HEK293 (cell line): ENCODE results near the gene DISP3.

Source experiments
- CTCF ChIA-PET: fragments of 350-600 bp; formaldehyde crosslinking; extraction: SDS; loops from one replicate; lab custom pipeline; 2021; ENCODE audit warnings: antibody characterized with exemption; lab: Yijun Ruan, JAX
- POLR2A ChIA-PET: fragments of 300-600 bp; formaldehyde crosslinking; extraction: SDS; loops from one replicate; lab custom pipeline; 2020; ENCODE audit warnings: antibody characterized with exemption, inconsistent platforms; lab: Yijun Ruan, JAX
- H3K27ac ChIP-seq: fragments of 200-500 bp; sonication (Bioruptor generic); 2 replicates; pipeline ENCODE4 v1.5.1; 2014; ENCODE audit warnings: low read depth, low read length, control low read depth, inconsistent platforms; ENCODE audit errors: extremely low read depth
- H3K36me3 ChIP-seq, 2 experiments: fragments of 200-500 bp in 1 of 2; sonication (Bioruptor generic) in 1 of 2; 1 replicate in 1 of 2; 2 replicates in 1 of 2; pipeline ENCODE4 v1.5.1; 2014 to 2017; ENCODE audit warnings: inconsistent platforms in 2 of 2, low read length in 2 of 2; ENCODE audit not compliant: control insufficient read depth in 2 of 2, insufficient read depth in 1 of 2
- H3K4me1 ChIP-seq: fragments of 200-500 bp; sonication (Bioruptor generic); 2 replicates; pipeline ENCODE4 v1.5.1; 2014; ENCODE audit warnings: mild to moderate bottlenecking, low read length, inconsistent platforms; ENCODE audit not compliant: control insufficient read depth, insufficient read depth
- H3K4me3 ChIP-seq: 2 replicates; pipeline ENCODE4 v1.5.1; 2011; ENCODE audit warnings: low read depth, mild to moderate bottlenecking, control low read depth, low read length, moderate library complexity
- H3K9me3 ChIP-seq: fragments of 200-500 bp; sonication (Bioruptor generic); 2 replicates; pipeline ENCODE4 v1.5.1; 2014; ENCODE audit warnings: low read depth, low read length, inconsistent platforms; ENCODE audit not compliant: control insufficient read depth, insufficient read depth
- BCL11A ChIP-seq: fragments of 450-650 bp; formaldehyde crosslinking; IDR thresholded peaks from 2 replicates; pipeline ENCODE4 v1.5.1; 2016; ENCODE audit warnings: low read depth, missing biosample characterization, missing genetic modification characterization
- SALL2 ChIP-seq: fragments of 450-650 bp; formaldehyde crosslinking; IDR thresholded peaks from 2 replicates; pipeline ENCODE4 v1.5.0; 2017; ENCODE audit warnings: missing biosample characterization, mild to moderate bottlenecking, missing genetic modification characterization, borderline replicate concordance
- ZIC2 ChIP-seq: fragments of 450-650 bp; formaldehyde crosslinking; IDR thresholded peaks from 2 replicates; pipeline ENCODE4 v1.5.1; 2016; ENCODE audit warnings: missing biosample characterization, missing genetic modification characterization
- ZNF112 ChIP-seq: fragments of 450-650 bp; formaldehyde crosslinking; IDR thresholded peaks from 2 replicates; pipeline ENCODE4 v1.5.0; 2017; ENCODE audit warnings: missing biosample characterization, missing genetic modification characterization
- ZNF19 ChIP-seq: fragments of 450-650 bp; formaldehyde crosslinking; IDR thresholded peaks from 2 replicates; pipeline ENCODE4; 2016; ENCODE audit warnings: missing biosample characterization, missing genetic modification characterization, low read depth
- ZNF211 ChIP-seq: fragments of 450-650 bp; formaldehyde crosslinking; IDR thresholded peaks from 2 replicates; pipeline ENCODE4 v1.5.1; 2016; ENCODE audit warnings: low read depth, missing biosample characterization, missing genetic modification characterization
- ZNF623 ChIP-seq: fragments of 450-650 bp; formaldehyde crosslinking; IDR thresholded peaks from 2 replicates; pipeline ENCODE4 v1.5.1; 2016; ENCODE audit warnings: missing biosample characterization, missing genetic modification characterization
- ZNF629 ChIP-seq: fragments of 450-650 bp; formaldehyde crosslinking; IDR thresholded peaks from 2 replicates; pipeline ENCODE4 v1.5.1; 2017; ENCODE audit warnings: missing biosample characterization, missing genetic modification characterization
- ZNF658 ChIP-seq: fragments of 450-650 bp; formaldehyde crosslinking; IDR thresholded peaks from 2 replicates; pipeline ENCODE4; 2016; ENCODE audit warnings: missing biosample characterization, missing genetic modification characterization
- TF ChIP-seq, protein P1 (sequence below): fragments of 450-650 bp; formaldehyde crosslinking; IDR thresholded peaks from 2 replicates; pipeline ENCODE4 v1.5.1; 2016; ENCODE audit warnings: missing biosample characterization, missing genetic modification characterization
- TF ChIP-seq, protein P2 (sequence below): fragments of 450-650 bp; formaldehyde crosslinking; IDR thresholded peaks from 2 replicates; pipeline ENCODE4 v1.5.1; 2016; ENCODE audit warnings: missing biosample characterization, missing genetic modification characterization
- TF ChIP-seq, protein P3 (sequence below): fragments of 450-650 bp; formaldehyde crosslinking; IDR thresholded peaks from 2 replicates; pipeline ENCODE4 v1.5.0; 2017; ENCODE audit warnings: missing biosample characterization, missing genetic modification characterization, borderline replicate concordance
- TF ChIP-seq, protein P4 (sequence below): fragments of 450-650 bp; formaldehyde crosslinking; IDR thresholded peaks from 2 replicates; pipeline ENCODE4 v1.5.1; 2017; ENCODE audit warnings: missing biosample characterization, missing genetic modification characterization
- TF ChIP-seq, protein P5 (sequence below): fragments of 450-650 bp; formaldehyde crosslinking; IDR thresholded peaks from 2 replicates; pipeline ENCODE4 v1.5.1; 2016; ENCODE audit warnings: missing biosample characterization, missing genetic modification characterization, low read depth
- TF ChIP-seq, protein P6 (sequence below): fragments of 450-650 bp; formaldehyde crosslinking; conservative IDR thresholded peaks from 2 replicates; pipeline ENCODE4 v1.5.1; 2016; ENCODE audit warnings: low read depth, missing biosample characterization, missing genetic modification characterization
- TF ChIP-seq, protein P7 (sequence below): fragments of 450-650 bp; formaldehyde crosslinking; IDR thresholded peaks from 2 replicates; pipeline ENCODE4 v1.5.1; 2017; ENCODE audit warnings: missing biosample characterization, missing genetic modification characterization

Gene DISP3

DNA sequence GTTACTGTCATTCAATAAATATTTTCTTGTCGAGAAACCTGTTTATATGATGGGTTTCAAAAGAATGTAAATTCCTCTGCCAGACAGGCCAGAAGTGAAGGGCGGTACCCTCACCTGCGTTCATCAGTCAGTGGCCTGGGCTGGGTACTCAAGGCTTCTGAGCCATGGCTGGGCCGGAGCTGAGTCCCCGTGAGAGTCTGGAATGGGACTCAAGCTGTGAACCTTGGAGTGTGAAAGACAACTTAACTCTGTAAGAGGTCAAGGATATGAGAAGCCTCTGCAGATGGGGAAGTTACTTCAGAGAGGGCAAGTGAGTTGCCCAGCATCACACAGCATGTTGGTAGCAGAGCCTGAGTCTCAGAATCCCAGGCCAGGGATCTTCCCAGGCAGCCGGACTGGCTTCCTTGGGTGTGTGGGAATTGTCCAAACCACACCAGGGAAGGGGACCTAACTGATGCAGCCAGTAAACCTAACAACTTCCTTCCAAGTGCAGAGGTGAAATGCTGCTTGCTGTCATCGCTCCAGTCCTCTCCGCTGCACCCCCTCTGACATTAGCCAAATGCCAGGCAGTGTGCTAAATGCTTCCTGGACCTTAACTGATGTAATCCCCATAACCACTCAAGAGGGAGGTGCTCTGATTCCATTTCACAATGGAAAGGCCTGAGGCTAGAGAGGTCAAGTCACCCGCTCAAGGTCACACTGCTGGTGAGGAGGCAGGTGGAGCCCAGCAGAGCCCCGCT, 4.8 kb downstream of the DISP3 start:
- Histone ChIP-seq H3K36me3 (no peaks in the 10 kb centered on the region), H3K4me1 (no peaks in the 10 kb centered on the region), H3K4me3 (no peak overlapping the region), H3K27ac (no peak overlapping the region), H3K9me3 (no peaks in the 10 kb centered on the region)
- TF ChIP-seq, protein P1, sequence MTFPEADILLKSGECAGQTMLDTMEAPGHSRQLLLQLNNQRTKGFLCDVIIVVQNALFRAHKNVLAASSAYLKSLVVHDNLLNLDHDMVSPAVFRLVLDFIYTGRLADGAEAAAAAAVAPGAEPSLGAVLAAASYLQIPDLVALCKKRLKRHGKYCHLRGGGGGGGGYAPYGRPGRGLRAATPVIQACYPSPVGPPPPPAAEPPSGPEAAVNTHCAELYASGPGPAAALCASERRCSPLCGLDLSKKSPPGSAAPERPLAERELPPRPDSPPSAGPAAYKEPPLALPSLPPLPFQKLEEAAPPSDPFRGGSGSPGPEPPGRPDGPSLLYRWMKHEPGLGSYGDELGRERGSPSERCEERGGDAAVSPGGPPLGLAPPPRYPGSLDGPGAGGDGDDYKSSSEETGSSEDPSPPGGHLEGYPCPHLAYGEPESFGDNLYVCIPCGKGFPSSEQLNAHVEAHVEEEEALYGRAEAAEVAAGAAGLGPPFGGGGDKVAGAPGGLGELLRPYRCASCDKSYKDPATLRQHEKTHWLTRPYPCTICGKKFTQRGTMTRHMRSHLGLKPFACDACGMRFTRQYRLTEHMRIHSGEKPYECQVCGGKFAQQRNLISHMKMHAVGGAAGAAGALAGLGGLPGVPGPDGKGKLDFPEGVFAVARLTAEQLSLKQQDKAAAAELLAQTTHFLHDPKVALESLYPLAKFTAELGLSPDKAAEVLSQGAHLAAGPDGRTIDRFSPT (tag by site-specific recombination): no peak
- TF ChIP-seq BCL11A (tag by site-specific recombination) (no peak), ZNF211 (tag by site-specific recombination) (no peak), ZNF629 (tag by site-specific recombination) (no peak), ZIC2 (peak; percentile 25; the same call in 1 of the 2 replicates), SALL2 (tag by site-specific recombination) (no peak), ZNF623 (tag by site-specific recombination) (no peak)
- TF ChIP-seq, protein P2, sequence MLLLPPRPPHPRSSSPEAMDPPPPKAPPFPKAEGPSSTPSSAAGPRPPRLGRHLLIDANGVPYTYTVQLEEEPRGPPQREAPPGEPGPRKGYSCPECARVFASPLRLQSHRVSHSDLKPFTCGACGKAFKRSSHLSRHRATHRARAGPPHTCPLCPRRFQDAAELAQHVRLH: no peak
- POLR2A ChIA-PET: no interaction called here
- CTCF ChIA-PET: no interaction called here

DNA sequence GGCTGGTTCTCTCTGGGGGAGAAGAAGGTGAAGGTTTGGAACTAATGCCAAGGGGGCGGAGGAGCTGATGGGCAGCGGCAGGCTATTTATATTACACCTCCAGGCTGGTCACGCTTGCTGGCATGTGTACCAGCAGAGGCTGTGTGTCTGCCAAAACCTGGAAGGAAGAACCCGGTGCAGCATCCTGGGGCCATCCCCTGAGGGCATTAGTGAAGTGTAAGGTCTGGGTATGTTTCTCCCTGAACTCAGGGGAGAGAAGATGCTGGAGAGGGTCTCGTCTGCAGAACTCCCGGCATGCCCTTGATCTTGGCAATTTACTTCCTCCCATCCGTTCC, 5.3 kb downstream of the DISP3 start:
- CTCF ChIA-PET: no interaction called here
- POLR2A ChIA-PET: no interaction called here
- H3K27ac ChIP-seq: no peak overlapping the region
- TF ChIP-seq, protein P3, sequence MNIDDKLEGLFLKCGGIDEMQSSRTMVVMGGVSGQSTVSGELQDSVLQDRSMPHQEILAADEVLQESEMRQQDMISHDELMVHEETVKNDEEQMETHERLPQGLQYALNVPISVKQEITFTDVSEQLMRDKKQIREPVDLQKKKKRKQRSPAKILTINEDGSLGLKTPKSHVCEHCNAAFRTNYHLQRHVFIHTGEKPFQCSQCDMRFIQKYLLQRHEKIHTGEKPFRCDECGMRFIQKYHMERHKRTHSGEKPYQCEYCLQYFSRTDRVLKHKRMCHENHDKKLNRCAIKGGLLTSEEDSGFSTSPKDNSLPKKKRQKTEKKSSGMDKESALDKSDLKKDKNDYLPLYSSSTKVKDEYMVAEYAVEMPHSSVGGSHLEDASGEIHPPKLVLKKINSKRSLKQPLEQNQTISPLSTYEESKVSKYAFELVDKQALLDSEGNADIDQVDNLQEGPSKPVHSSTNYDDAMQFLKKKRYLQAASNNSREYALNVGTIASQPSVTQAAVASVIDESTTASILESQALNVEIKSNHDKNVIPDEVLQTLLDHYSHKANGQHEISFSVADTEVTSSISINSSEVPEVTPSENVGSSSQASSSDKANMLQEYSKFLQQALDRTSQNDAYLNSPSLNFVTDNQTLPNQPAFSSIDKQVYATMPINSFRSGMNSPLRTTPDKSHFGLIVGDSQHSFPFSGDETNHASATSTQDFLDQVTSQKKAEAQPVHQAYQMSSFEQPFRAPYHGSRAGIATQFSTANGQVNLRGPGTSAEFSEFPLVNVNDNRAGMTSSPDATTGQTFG (tag by site-specific recombination): no peak
- TF ChIP-seq, protein P4, sequence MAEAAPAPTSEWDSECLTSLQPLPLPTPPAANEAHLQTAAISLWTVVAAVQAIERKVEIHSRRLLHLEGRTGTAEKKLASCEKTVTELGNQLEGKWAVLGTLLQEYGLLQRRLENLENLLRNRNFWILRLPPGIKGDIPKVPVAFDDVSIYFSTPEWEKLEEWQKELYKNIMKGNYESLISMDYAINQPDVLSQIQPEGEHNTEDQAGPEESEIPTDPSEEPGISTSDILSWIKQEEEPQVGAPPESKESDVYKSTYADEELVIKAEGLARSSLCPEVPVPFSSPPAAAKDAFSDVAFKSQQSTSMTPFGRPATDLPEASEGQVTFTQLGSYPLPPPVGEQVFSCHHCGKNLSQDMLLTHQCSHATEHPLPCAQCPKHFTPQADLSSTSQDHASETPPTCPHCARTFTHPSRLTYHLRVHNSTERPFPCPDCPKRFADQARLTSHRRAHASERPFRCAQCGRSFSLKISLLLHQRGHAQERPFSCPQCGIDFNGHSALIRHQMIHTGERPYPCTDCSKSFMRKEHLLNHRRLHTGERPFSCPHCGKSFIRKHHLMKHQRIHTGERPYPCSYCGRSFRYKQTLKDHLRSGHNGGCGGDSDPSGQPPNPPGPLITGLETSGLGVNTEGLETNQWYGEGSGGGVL (tag by site-specific recombination): no peak
- no peak for TF ChIP-seq ZNF112 (tag by site-specific recombination)
- TF ChIP-seq ZNF658 (tag by site-specific recombination): no peak
- TF ChIP-seq, protein P5, sequence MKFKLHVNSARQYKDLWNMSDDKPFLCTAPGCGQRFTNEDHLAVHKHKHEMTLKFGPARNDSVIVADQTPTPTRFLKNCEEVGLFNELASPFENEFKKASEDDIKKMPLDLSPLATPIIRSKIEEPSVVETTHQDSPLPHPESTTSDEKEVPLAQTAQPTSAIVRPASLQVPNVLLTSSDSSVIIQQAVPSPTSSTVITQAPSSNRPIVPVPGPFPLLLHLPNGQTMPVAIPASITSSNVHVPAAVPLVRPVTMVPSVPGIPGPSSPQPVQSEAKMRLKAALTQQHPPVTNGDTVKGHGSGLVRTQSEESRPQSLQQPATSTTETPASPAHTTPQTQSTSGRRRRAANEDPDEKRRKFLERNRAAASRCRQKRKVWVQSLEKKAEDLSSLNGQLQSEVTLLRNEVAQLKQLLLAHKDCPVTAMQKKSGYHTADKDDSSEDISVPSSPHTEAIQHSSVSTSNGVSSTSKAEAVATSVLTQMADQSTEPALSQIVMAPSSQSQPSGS: no peak
- TF ChIP-seq, protein P6, sequence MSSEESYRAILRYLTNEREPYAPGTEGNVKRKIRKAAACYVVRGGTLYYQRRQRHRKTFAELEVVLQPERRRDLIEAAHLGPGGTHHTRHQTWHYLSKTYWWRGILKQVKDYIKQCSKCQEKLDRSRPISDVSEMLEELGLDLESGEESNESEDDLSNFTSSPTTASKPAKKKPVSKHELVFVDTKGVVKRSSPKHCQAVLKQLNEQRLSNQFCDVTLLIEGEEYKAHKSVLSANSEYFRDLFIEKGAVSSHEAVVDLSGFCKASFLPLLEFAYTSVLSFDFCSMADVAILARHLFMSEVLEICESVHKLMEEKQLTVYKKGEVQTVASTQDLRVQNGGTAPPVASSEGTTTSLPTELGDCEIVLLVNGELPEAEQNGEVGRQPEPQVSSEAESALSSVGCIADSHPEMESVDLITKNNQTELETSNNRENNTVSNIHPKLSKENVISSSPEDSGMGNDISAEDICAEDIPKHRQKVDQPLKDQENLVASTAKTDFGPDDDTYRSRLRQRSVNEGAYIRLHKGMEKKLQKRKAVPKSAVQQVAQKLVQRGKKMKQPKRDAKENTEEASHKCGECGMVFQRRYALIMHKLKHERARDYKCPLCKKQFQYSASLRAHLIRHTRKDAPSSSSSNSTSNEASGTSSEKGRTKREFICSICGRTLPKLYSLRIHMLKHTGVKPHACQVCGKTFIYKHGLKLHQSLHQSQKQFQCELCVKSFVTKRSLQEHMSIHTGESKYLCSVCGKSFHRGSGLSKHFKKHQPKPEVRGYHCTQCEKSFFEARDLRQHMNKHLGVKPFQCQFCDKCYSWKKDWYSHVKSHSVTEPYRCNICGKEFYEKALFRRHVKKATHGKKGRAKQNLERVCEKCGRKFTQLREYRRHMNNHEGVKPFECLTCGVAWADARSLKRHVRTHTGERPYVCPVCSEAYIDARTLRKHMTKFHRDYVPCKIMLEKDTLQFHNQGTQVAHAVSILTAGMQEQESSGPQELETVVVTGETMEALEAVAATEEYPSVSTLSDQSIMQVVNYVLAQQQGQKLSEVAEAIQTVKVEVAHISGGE: no peak
- TF ChIP-seq ZNF19 (tag by site-specific recombination): no peak
- TF ChIP-seq, protein P7, sequence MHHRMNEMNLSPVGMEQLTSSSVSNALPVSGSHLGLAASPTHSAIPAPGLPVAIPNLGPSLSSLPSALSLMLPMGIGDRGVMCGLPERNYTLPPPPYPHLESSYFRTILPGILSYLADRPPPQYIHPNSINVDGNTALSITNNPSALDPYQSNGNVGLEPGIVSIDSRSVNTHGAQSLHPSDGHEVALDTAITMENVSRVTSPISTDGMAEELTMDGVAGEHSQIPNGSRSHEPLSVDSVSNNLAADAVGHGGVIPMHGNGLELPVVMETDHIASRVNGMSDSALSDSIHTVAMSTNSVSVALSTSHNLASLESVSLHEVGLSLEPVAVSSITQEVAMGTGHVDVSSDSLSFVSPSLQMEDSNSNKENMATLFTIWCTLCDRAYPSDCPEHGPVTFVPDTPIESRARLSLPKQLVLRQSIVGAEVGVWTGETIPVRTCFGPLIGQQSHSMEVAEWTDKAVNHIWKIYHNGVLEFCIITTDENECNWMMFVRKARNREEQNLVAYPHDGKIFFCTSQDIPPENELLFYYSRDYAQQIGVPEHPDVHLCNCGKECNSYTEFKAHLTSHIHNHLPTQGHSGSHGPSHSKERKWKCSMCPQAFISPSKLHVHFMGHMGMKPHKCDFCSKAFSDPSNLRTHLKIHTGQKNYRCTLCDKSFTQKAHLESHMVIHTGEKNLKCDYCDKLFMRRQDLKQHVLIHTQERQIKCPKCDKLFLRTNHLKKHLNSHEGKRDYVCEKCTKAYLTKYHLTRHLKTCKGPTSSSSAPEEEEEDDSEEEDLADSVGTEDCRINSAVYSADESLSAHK (tag by site-specific recombination): no peak

More for the DNA sequence above, 5.3 kb downstream of the DISP3 start:
- Histone ChIP-seq H3K4me1 (no peaks in the 10 kb centered on the region), H3K36me3 (no peaks in the 10 kb centered on the region), H3K4me3 (no peak overlapping the region), H3K9me3 (no peaks in the 10 kb centered on the region)
